CD14-positive monocyte (primary cell): ENCODE measurements around the gene DDO. TPM values are rescaled to one million over a fixed set of nuclear protein-coding genes. Genes with fewer than 3 reads are reported as not detected.

Experiments
- DNase-seq, 3 donors: peaks; one replicate each; pipeline ENCODE4 v3.0.0-alpha.2; 2011 to 2022
- H2AFZ ChIP-seq: 2 replicates; pipeline ENCODE4 v1.6.0; 2012; ENCODE audit warnings: mild to moderate bottlenecking, low read depth, low read length, inconsistent platforms; ENCODE audit not compliant: insufficient read depth, poor library complexity, severe bottlenecking
- H3K27ac ChIP-seq, 2 donors: 1 replicate in 1 of 2; 2 replicates in 1 of 2; pipeline ENCODE4 v1.5.1; 2012 to 2013; ENCODE audit warnings: low read length in 2 of 2, control low read depth in 1 of 2, inconsistent platforms in 1 of 2, low read depth in 1 of 2, mild to moderate bottlenecking in 1 of 2
- H3K27me3 ChIP-seq, 2 donors: one replicate each; pipeline versions ENCODE4 v1.6.0 to v1.6.1; 2011 to 2013; ENCODE audit warnings: low read length in 2 of 2; ENCODE audit not compliant: control insufficient read depth in 2 of 2, insufficient read depth in 2 of 2
- H3K36me3 ChIP-seq, 2 donors: replicated peaks in 1 of 2; 1 replicate in 1 of 2; 2 replicates in 1 of 2; pipeline versions ENCODE4 v1.5.1 to v1.6.1; 2012 to 2013; ENCODE audit warnings: low read length in 2 of 2, control low read depth in 1 of 2, inconsistent platforms in 1 of 2, mild to moderate bottlenecking in 1 of 2; ENCODE audit not compliant: insufficient read depth in 2 of 2, control insufficient read depth in 1 of 2
- H3K4me1 ChIP-seq, 2 donors: 1 replicate in 1 of 2; 2 replicates in 1 of 2; pipeline versions ENCODE4 v1.5.1 to v1.6.1; 2012 to 2013; ENCODE audit warnings: low read length in 2 of 2, control low read depth in 1 of 2, inconsistent platforms in 1 of 2, mild to moderate bottlenecking in 1 of 2, moderate library complexity in 1 of 2; ENCODE audit not compliant: insufficient read depth in 2 of 2, control insufficient read depth in 1 of 2
- H3K4me2 ChIP-seq: replicated peaks from 2 replicates; pipeline ENCODE3; 2012; ENCODE audit warnings: low read length, moderate library complexity, mild to moderate bottlenecking; ENCODE audit not compliant: poor library complexity, severe bottlenecking; ENCODE audit errors: extremely low read depth
- H3K4me3 ChIP-seq, 3 experiments: fragments of 200-600 bp in 1 of 3; sonication (generic) in 1 of 3; replicated peaks in 1 of 3; 1 replicate in 2 of 3; 2 replicates in 1 of 3; pipeline ENCODE4 v1.5.1; 2011 to 2013; ENCODE audit warnings: low read length in 3 of 3, mild to moderate bottlenecking in 3 of 3, control low read depth in 2 of 3, low read depth in 2 of 3, inconsistent platforms in 1 of 3, moderate library complexity in 1 of 3
- H3K79me2 ChIP-seq: 2 replicates; pipeline ENCODE4 v1.6.0; 2012; ENCODE audit warnings: mild to moderate bottlenecking, control low read depth, inconsistent platforms, low read length, moderate library complexity; ENCODE audit not compliant: insufficient read depth
- H3K9ac ChIP-seq: 2 replicates; pipeline ENCODE4 v1.6.0; 2017; ENCODE audit warnings: low read length, mild to moderate bottlenecking; ENCODE audit not compliant: insufficient read depth, poor library complexity, severe bottlenecking
- H3K9me3 ChIP-seq, 2 donors: replicated peaks in 1 of 2; 1 replicate in 1 of 2; 2 replicates in 1 of 2; pipeline versions ENCODE4 v1.5.1 to v1.6.1; 2012 to 2013; ENCODE audit warnings: low read length in 2 of 2, control low read depth in 1 of 2; ENCODE audit not compliant: control insufficient read depth in 1 of 2, insufficient read depth in 1 of 2
- H4K20me1 ChIP-seq: 2 replicates; pipeline ENCODE4 v1.6.0; 2012; ENCODE audit warnings: mild to moderate bottlenecking, low read length, control low read depth, moderate library complexity; ENCODE audit not compliant: insufficient read depth
- H3K27ac Mint-ChIP-seq, 7 donors: one replicate each; pipeline ENCODE4 v1.8.0; 2020; ENCODE audit warnings: mild to moderate bottlenecking in 7 of 7, mixed read lengths in 7 of 7, moderate library complexity in 6 of 7, inconsistent platforms in 2 of 7
- H3K27me3 Mint-ChIP-seq, 3 donors: one replicate each; pipeline ENCODE4 v1.8.0; 2021 to 2022; ENCODE audit warnings: low read depth in 3 of 3, mild to moderate bottlenecking in 3 of 3, mixed read lengths in 3 of 3, moderate library complexity in 3 of 3, inconsistent platforms in 1 of 3
- H3K36me3 Mint-ChIP-seq, 2 donors: one replicate each; pipeline ENCODE4 v1.8.0; 2020; ENCODE audit warnings: mixed read lengths in 2 of 2, inconsistent platforms in 1 of 2, mild to moderate bottlenecking in 1 of 2
- H3K4me1 Mint-ChIP-seq: one replicate; pipeline ENCODE4 v1.8.0; 2020; ENCODE audit warnings: mild to moderate bottlenecking, mixed read lengths
- H3K4me3 Mint-ChIP-seq, 2 donors: one replicate each; pipeline ENCODE4 v1.8.0; 2020; ENCODE audit warnings: mild to moderate bottlenecking in 2 of 2, mixed read lengths in 2 of 2, moderate library complexity in 1 of 2
- H3K9me3 Mint-ChIP-seq, 7 donors: one replicate each; pipeline ENCODE4 v1.8.0; 2020 to 2022; ENCODE audit warnings: mixed read lengths in 7 of 7, mild to moderate bottlenecking in 6 of 7, moderate library complexity in 6 of 7, inconsistent platforms in 2 of 7
- WGBS: methylation state at CpG from one replicate; pipeline ENCODE4 v1.1.5; 2013; ENCODE audit warnings: missing lambda C conversion rate; ENCODE audit not compliant: insufficient coverage; 5-methylcytosine and 5-hydroxymethylcytosine counted together
- intact Hi-C, 2 donors: fragments of 100-400 bp; cut with micrococcal nuclease; formaldehyde crosslinking; loops; one replicate each; pipeline versions ENCODE4 v1.15.0 to v1.15.1; 2023
- polyA plus RNA-seq, 3 donors: library from polyadenylated mRNA; depleted of rRNA in 1 of 3; unstranded in 2 of 3; stranded (reverse) in 1 of 3; fragments of 300-500 nt in 2 of 3; fragments of >200 nt in 1 of 3; fragmentation: Illumina TruSeq in 2 of 3; gene quantifications; 1 replicate in 2 of 3; 2 replicates in 1 of 3; pipeline ENCODE4 v1.2.3, GENCODE V29; 2012 to 2021
- TF ChIP-seq, protein P1 (sequence below): fragments of 200-600 bp; IDR thresholded peaks from one replicate; pipeline ENCODE4 v1.8.0; 2022; ENCODE audit warnings: antibody characterized with exemption, mild to moderate bottlenecking

The DDO gene
- polyA plus RNA-seq, 3 donors = 0.24 to 2.2 (median 0.95) TPM

DNA sequence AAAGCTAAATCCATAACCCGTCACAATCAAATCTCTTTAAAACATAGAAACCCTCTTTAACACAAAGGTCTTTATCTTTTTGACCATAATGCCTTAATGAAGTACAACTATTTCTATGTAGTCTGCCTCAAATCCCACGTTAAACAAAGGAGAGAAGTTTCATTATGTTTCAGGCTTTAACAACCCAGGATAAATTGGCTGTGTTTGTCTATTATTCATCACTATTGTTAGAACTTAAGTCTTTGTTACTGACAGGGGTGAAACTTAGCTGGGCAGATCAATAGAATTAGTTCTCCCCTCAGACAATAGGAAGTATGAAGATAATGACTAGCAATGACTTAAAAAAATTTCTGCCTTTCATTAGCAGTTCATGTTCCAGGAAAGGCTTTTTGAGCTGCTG, 47.1 kb downstream of the DDO start:
- Mint-ChIP-seq H3K27me3 (peaks cover 6 to 7% (median 6%) of the 10 kb centered on the region in 3 donors), H3K4me1 (no peaks in the 10 kb centered on the region), H3K36me3 (no peaks in the 10 kb centered on the region), H3K27ac (no peak overlapping the region), H3K9me3 (no peaks in the 10 kb centered on the region), H3K4me3 (no peak overlapping the region)
- Histone ChIP-seq H3K79me2 (no peaks in the 10 kb centered on the region), H3K27ac (no peak overlapping the region), H3K9me3 (no peaks in the 10 kb centered on the region), H3K36me3 (no peaks in the 10 kb centered on the region), H3K27me3 (peaks cover 0 to 4% of the 10 kb centered on the region in 2 donors), H3K4me1 (no peaks in the 10 kb centered on the region), H3K4me3 (no peak overlapping the region), H2AFZ (no peak overlapping the region), H4K20me1 (no peaks in the 10 kb centered on the region), H3K4me2 (no peak overlapping the region), H3K9ac (no peak overlapping the region)
- DNase-seq = no peak
- no CpG with 5 or more reads among the region's 2 CpGs for WGBS
- TF ChIP-seq, protein P1, sequence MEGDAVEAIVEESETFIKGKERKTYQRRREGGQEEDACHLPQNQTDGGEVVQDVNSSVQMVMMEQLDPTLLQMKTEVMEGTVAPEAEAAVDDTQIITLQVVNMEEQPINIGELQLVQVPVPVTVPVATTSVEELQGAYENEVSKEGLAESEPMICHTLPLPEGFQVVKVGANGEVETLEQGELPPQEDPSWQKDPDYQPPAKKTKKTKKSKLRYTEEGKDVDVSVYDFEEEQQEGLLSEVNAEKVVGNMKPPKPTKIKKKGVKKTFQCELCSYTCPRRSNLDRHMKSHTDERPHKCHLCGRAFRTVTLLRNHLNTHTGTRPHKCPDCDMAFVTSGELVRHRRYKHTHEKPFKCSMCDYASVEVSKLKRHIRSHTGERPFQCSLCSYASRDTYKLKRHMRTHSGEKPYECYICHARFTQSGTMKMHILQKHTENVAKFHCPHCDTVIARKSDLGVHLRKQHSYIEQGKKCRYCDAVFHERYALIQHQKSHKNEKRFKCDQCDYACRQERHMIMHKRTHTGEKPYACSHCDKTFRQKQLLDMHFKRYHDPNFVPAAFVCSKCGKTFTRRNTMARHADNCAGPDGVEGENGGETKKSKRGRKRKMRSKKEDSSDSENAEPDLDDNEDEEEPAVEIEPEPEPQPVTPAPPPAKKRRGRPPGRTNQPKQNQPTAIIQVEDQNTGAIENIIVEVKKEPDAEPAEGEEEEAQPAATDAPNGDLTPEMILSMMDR = no peak
- intact Hi-C loops = no loop called here

DNA sequence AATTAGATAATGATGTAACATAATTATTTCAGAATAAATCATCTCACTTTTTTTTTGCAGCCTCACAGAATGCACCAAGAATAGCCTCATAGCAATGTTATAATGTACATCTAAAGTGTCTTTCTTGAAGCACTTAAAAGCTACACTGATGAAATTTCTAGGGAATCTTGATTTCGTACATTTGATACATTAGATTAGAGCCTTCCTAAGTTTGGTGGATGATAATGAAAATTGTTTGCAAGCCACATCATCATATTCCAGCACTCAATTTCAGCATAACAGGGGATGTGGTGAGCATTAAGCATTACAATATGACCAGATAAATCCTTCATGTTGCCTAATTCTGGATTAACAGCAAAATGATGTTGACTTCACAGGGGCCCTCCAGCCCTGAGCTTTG, 47.5 kb downstream of the DDO start:
- H3K27me3 Mint-ChIP-seq = peaks cover 6 to 7% (median 6%) of the 10 kb centered on the region in 3 donors
- no peaks in the 10 kb centered on the region for H3K4me1 Mint-ChIP-seq
- H3K36me3 Mint-ChIP-seq = no peaks in the 10 kb centered on the region
- H3K27me3 ChIP-seq = peaks cover 0 to 4% of the 10 kb centered on the region in 2 donors
- H4K20me1 ChIP-seq = no peaks in the 10 kb centered on the region
- no peaks in the 10 kb centered on the region for H3K4me1 ChIP-seq
- no peak overlapping the region for H2AFZ ChIP-seq
- H3K36me3 ChIP-seq = no peaks in the 10 kb centered on the region
- H3K79me2 ChIP-seq = no peaks in the 10 kb centered on the region
- no peaks in the 10 kb centered on the region for H3K9me3 Mint-ChIP-seq
- no peaks in the 10 kb centered on the region for H3K9me3 ChIP-seq
- intact Hi-C loops = no loop called here
- WGBS = no CpG with 5 or more reads among the region's 1 CpG
- no peak overlapping the region for H3K4me2 ChIP-seq
- no peak overlapping the region for H3K27ac ChIP-seq
- H3K9ac ChIP-seq = no peak overlapping the region
- TF ChIP-seq, protein P1 = no peak
- H3K4me3 Mint-ChIP-seq = no peak overlapping the region
- no peak overlapping the region for H3K27ac Mint-ChIP-seq
- H3K4me3 ChIP-seq = no peak overlapping the region
- no peak for DNase-seq
